NCI-H345 treated with DMSO at 0.1 percent for 48 hours (cell line): ENCODE measurements around the gene DKK1.

Source experiments
- DNase-seq: peaks from one replicate; lab custom pipeline; 2025; ENCODE audit not compliant: unreplicated experiment; lab: John Stamatoyannopoulos, UW

Gene DKK1, protein sequence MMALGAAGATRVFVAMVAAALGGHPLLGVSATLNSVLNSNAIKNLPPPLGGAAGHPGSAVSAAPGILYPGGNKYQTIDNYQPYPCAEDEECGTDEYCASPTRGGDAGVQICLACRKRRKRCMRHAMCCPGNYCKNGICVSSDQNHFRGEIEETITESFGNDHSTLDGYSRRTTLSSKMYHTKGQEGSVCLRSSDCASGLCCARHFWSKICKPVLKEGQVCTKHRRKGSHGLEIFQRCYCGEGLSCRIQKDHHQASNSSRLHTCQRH

DNA sequence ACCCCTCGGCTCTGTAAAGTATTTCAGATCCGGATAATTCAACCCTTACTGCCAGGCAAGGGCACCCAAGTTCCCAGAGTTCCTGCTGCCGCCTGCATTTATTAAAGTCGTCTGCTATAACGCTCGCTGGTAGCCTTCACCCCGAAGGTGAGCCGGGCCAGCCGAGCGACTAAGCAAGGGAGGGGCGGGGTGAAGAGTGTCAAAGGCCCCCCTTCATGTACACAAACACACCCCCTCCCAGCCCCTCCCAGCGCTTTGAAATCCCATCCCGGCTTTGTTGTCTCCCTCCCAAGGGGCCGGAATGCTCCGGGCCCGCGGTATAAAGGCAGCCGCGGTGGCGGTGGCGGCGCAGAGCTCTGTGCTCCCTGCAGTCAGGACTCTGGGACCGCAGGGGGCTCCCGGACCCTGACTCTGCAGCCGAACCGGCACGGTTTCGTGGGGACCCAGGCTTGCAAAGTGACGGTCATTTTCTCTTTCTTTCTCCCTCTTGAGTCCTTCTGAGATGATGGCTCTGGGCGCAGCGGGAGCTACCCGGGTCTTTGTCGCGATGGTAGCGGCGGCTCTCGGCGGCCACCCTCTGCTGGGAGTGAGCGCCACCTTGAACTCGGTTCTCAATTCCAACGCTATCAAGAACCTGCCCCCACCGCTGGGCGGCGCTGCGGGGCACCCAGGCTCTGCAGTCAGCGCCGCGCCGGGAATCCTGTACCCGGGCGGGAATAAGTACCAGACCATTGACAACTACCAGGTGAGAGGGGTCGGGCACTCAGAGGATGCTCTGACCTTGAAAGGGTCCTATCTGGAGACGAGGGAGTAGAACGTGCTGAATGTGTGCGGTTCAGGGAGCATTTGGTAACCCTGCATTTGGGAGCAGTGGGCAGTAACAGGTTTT, at the start of gene DKK1:
Gene DKK1 (plus strand): TSS at position 349 of the 889 bp plus-strand sequence. CDS start 154 bp downstream, at position 503.
- peak; percentile 50 for DNase-seq

DNA sequence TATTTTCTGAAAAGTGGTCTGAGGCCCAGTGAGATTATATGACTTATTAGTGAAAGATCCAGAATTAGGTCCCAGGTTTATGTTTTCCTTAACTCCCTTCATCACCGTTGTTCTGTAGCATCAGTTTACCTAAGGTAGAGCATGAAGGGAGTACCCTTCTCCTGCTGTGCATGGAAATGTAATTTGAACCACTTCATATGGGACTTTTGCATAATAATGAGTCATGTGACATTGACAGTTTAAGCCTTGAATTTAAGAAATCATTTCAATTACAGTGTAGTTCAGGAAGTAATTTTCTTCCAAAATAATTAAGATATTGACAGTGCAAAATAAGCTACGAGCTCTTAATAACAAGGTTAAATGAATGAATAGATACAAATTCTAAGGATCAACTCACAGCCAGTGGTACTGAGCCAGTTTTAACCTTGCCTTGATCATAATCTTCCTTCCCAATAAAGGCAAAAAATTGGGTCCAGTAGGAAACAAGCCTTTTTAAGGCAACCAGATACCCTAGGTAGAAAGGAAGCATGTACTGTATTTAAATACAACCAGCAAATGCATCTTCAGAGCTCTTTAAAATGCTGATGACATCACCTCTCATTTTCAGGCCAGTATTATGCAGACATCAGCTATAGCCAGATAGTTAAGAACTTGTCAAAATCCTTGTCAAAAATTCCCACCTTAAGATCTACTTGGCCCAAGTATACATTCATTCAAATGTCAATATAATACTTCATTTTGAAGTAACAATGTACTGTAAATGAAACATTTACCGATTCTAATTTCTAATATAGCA, 48.8 kb upstream of the DKK1 start:
- DNase-seq: no peak

GRCh38 chr10:52266858-52267257, 47.2 kb upstream of the DKK1 start:
- DNase-seq: no peak

DNA sequence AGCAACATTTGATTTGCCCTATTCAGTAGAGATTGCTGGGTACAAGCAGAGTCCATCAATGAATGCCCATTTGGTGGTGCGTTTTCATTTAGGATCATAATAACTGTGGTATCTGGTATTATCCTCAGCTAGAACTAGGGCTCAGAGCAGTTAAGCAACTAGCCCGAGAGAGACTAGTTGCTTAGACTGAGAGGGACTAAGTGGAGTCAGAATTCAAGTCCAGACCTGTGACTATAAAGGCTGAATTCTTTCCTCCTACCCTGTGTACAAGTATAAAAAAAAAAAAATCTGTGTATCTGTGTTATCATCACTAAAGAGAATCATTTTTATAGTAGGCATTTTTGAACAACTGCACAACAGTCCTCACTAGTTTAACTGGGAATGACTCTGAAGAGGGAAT, 45.3 kb upstream of the DKK1 start:
- DNase-seq: no peak

DNA sequence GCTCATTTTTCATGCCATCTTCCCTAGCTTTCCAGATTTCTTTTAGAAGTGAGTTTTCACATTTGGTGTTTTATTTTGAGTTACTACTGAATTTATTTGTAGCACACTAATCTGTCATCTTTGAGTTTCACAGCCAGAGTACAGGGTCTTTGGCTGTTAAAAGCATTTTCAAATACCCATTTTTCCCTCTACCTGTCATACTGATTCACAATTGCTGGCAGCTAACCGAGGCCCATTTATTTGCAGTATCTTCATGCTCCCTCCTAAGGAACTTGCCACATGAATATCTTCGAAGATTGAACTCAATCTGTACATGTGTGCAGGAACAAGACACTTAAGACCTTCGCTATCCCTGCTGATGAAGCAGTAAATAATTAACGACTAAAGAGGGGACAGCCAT, 44.8 kb upstream of the DKK1 start:
- no peak for DNase-seq

- no peak for DNase-seq
Observed at GRCh38 chr10:52276163-52276562, 37.9 kb upstream of the DKK1 start.

DNA sequence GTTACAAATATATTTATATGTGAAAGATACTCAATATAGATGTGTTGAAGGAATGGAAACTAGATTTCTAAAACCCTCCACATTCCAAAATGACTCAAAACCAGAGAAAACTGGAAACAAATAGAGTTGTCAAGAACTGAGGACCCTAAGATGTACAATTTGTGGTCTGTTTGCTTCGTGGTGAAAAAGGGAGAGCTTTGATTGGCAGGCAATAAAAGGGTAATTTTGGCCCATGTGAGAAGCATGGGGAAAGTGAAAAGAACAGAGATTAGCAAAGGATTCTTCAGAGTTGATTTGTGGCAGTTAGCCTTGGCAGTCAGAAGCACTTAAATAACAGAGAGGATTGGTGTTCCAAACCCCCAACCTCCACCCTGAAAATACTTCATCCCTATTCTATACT, 37.1 kb upstream of the DKK1 start:
- no peak for DNase-seq

- no peak for DNase-seq
Observed at GRCh38 chr10:52279546-52279945, 34.5 kb upstream of the DKK1 start.

DNA sequence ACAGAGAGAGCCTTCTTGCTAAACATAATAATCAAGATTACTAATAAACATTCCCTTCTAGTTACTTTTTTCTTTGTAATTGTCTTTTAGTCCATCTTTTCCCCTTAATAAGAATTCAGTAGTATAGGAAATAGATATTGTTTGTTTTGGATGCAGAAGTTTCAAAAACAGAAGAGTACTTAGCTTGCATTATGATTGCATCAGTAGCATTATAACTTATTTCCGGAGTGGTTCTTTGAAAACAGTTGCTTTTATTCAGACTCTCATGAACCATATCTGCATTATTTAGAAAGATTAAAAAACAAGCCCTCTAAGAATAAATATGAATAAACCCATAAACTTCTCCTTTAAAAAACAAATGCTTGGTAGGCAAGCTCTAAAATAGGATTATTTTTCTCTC, 34.0 kb upstream of the DKK1 start:
- DNase-seq: no peak

DNA sequence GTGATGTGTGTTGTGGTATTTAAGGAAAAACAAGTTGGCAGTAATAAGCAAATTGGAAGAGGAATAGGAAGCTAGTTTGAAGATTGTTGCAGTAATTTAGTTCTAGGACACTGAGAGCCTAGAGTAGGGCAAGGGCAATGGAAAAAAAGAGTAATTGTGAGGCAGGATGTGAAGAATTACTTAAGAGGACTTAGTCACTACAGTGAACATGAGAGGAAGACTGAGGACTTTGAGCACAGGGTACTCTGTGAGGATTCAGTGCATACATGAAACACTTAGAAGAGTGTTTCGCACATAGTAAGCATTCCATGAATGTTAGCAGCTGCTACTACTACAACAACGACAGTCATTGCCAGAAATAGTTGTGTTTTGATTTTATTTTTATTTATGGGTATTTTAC, 30.9 kb upstream of the DKK1 start:
- DNase-seq: no peak

DNA sequence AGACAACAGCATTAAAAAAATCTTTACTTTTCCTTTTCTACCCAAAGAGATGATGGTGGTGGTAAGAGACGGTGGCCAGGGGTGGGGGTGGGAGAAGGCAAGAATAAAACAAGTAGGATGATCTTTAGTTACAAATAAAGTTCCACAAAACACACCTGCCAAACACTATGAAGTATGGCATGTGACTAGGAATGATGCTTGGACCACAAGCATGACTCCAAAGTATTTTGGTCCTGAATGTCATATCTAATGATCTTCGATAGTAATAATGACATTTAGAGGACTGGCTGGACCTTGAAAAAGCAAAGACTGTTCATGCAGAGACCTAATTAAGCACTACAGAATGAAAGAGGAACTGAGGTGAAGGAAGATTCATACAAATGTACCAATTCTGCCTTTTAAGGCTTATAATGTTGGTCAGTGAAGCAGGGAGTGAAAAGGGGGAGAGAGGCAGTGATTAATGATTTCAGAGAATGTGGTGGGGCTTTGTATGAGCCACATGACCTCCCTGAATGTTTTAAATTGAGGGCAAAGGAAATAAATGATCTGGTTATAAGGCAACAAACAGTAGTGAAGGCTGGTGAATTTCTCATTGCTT, 29.6 kb upstream of the DKK1 start:
- no peak for DNase-seq

- DNase-seq: no peak
Observed at GRCh38 chr10:52287866-52288265, 26.2 kb upstream of the DKK1 start.

GRCh38 chr10:52297747-52298146, 16.3 kb upstream of the DKK1 start:
- no peak for DNase-seq

GRCh38 chr10:52300599-52301277, 13.3 kb upstream of the DKK1 start:
- DNase-seq: no peak

- DNase-seq: peak; percentile 52
Observed at GRCh38 chr10:52308251-52309031, 5.6 kb upstream of the DKK1 start.

- no peak for DNase-seq
Observed at GRCh38 chr10:52312942-52313255, 1.2 kb upstream of the DKK1 start.

DNA sequence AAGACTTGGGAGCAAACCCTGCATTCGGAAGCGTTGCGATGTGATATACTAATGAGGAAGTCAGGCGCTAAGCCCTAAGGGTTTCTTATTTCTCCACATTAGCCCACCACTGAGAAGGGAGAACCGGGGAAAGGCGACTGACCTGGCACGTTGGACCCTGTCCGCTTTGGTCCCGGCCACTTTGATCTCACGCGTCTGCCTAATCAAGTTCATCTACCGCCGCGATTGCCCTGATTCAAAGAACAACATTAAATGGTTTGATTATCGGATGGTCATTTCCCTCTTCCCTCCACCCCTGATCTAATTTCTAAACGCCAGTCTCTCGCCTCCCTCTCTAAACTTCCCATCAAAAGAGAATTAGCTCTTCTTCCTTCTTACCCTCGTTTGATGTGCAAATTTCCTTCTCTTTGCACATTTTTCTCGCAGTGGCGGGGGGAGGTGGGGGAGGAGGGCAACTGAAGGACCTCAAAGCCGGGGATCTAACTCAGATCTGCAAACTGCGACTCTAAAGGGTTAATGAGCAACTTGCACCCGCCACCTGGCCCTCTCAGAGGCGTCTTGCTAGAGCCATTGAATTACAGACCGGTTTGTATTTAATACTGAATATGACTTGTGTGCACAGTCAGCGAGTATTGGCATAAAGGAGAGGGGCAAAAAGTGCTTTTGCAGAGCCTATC, 687 bp upstream of the DKK1 start:
- no peak for DNase-seq

DNA sequence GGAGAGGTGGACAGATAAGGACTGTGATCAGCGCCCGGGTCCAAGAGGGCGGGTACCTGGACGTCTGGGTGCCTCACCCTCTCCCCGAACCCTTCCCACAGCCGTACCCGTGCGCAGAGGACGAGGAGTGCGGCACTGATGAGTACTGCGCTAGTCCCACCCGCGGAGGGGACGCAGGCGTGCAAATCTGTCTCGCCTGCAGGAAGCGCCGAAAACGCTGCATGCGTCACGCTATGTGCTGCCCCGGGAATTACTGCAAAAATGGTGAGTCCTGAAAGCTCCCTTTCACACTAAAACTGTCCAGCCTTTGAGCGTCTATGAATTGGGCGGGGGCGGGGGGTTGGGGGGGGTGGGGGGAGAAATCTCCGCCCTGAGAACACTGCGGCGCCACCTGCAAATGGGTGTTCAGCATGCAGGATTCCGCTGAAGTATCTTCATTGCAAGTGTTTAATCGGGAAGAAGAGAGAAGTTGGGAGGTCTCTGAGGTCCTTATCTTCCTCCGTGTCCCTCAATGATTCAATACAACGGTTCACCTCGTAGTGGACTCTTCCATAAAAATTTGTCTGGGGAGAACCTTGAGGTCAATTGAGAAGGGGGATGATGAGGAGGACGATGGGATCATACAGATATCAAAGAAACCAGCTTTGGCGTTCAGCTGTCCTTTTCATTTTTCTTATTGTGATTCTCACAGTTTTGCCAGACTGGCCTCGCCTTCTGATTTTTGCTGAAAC, 906 bp downstream of the DKK1 start:
- DNase-seq: no peak

- no peak for DNase-seq
Observed at GRCh38 chr10:52316001-52316400, 1.9 kb downstream of the DKK1 start.
